ENCODE data around the gene TAF15.

The TAF15 gene

DNA sequence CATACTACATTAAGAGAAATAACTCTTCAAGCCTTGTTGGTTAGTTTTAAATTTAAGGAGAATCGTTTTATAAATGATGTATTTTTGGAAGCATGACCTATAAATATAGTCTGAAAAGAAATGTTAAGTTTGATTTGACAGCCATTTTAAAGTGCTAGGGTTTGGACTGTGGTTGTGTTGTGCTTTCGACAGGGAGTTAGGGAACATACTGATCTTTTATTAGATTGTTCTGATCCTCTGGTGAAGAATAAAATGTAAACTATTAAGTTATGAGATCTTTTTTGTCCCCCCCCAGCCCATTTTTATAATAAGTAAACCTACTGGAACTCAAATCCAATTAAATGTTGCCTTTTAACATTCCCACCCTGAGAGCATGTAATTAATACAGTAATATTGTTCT lies 12.0 kb downstream of the TAF15 start:
- TF ChIP-seq, protein P1, sequence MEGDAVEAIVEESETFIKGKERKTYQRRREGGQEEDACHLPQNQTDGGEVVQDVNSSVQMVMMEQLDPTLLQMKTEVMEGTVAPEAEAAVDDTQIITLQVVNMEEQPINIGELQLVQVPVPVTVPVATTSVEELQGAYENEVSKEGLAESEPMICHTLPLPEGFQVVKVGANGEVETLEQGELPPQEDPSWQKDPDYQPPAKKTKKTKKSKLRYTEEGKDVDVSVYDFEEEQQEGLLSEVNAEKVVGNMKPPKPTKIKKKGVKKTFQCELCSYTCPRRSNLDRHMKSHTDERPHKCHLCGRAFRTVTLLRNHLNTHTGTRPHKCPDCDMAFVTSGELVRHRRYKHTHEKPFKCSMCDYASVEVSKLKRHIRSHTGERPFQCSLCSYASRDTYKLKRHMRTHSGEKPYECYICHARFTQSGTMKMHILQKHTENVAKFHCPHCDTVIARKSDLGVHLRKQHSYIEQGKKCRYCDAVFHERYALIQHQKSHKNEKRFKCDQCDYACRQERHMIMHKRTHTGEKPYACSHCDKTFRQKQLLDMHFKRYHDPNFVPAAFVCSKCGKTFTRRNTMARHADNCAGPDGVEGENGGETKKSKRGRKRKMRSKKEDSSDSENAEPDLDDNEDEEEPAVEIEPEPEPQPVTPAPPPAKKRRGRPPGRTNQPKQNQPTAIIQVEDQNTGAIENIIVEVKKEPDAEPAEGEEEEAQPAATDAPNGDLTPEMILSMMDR (IDR thresholded peaks at IDR 0.05; ENCODE audit: control extremely low read depth, extremely low read depth, low read depth, missing control alignments): no peak
- ChIA-PET CTCF (interaction anchor here (2.2 kb wide), 1 partner anchor 27 kb away, joined by 6 read pairs; no protein-coding TSS in a partner anchor), POLR2A (no interaction called here)
- DNase-seq (ENCODE audit: extremely low spot score): no peak

DNA sequence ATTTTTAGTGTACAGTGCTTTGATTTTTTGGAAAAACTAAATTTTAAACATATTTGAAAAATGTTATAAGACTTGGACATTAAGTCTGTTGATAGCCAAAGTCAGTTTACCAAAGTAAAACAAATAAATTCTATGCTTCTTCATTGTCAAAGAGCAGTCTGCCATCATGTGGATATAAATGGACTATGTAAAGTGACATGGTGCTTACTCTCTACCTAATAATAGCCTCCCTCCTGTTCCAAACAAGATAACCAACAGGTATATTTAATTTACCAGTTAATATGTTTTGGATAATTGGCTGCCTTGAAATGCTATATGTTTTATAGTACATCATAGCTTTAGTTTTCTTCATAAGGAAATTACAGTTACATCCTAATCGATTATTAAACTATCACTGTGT lies 15.9 kb downstream of the TAF15 start:
- TF ChIP-seq, protein P1 (IDR thresholded peaks at IDR 0.05; ENCODE audit: control extremely low read depth, extremely low read depth, low read depth, missing control alignments): no peak
- ChIA-PET POLR2A (no interaction called here), CTCF (interaction anchor here (1.7 kb wide), 1 partner anchor 24 kb away, joined by 6 read pairs; no protein-coding TSS in a partner anchor)
- no peak for DNase-seq (ENCODE audit: extremely low spot score)

DNA sequence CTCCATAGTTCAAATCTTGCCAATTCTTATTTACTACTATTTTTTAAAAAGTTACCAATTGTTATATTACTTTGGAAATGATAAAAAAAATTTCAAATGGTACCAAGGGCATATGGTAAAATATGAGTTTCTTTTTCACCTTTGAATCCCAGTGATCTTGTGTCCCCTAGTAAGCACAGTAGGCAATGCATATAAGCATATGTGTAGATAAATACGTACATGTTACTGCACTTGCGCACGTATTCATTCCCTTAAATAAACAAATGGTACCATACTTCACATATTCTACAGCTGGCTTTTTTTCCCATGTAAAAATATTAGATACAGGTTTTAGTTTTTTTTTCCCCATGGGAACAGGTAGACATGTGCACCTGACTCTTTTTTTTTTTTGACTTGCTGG lies 31.8 kb downstream of the TAF15 start:
- TF ChIP-seq, protein P1 (IDR thresholded peaks at IDR 0.05; ENCODE audit: control extremely low read depth, extremely low read depth, low read depth, missing control alignments): no peak
- ChIA-PET POLR2A (interaction anchor here (0.6 kb wide), 1 partner anchor 574 kb away, joined by 3 read pairs; no protein-coding TSS in a partner anchor), CTCF (interaction anchor here (0.8 to 2.9 kb wide), 5 partner anchors 8 to 642 kb away, joined by 3 to 15 read pairs (median 3); partner anchors contain the start of gene TAF15)
- DNase-seq (ENCODE audit: extremely low spot score): no peak

DNA sequence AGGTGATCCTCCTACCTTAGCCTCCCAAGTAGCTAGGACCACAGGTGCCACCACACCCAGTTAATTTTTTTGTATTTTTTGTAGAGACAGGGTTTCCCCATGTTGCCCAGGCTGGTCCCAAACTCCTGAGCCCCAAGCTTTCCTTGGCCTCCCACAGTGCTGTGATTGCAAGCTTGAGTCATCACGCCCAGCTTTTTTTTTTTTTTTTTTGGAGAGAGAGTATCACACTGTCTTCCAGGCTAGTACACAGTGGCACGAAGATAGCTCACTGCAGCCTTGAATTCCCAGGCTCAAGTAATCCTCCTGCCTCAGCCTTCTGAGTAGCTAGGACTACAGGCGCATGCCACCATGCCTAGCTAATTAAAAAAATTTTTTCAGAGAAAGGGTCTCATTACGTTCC lies 32.2 kb downstream of the TAF15 start:
- ChIA-PET CTCF (interaction anchor here (0.8 to 2.9 kb wide), 5 partner anchors 8 to 642 kb away, joined by 3 to 15 read pairs (median 3); partner anchors contain the start of gene TAF15), POLR2A (interaction anchor here (0.6 kb wide), 1 partner anchor 574 kb away, joined by 3 read pairs; no protein-coding TSS in a partner anchor)
- TF ChIP-seq, protein P1 (IDR thresholded peaks at IDR 0.05; ENCODE audit: control extremely low read depth, extremely low read depth, low read depth, missing control alignments): no peak
- no peak for DNase-seq (ENCODE audit: extremely low spot score)

DNA sequence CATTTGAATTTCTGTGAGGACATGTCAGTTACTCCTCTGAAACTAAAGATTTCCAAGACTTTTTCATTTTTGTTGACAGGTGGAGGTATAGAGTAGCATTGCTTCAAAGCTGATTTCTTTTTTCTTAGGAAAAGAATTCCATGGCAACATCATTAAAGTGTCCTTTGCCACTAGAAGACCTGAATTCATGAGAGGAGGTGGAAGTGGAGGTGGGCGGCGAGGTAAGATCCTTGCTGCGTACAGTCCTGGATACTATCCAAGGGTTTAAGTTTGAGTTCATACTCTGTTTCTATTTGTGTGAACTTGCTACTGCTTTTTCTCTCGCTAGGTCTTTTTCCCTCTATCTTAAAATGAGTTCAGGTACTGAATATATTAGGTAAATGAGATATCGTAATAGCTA lies 33.0 kb downstream of the TAF15 start:
- ChIA-PET CTCF (interaction anchor here (0.6 to 2.9 kb wide), 6 partner anchors 7 to 147 kb away, joined by 3 to 15 read pairs (median 3); partner anchors contain the start of gene TAF15), POLR2A (no interaction called here)
- TF ChIP-seq, protein P1 (IDR thresholded peaks at IDR 0.05; ENCODE audit: control extremely low read depth, extremely low read depth, low read depth, missing control alignments): no peak
- DNase-seq (ENCODE audit: extremely low spot score): no peak

DNA sequence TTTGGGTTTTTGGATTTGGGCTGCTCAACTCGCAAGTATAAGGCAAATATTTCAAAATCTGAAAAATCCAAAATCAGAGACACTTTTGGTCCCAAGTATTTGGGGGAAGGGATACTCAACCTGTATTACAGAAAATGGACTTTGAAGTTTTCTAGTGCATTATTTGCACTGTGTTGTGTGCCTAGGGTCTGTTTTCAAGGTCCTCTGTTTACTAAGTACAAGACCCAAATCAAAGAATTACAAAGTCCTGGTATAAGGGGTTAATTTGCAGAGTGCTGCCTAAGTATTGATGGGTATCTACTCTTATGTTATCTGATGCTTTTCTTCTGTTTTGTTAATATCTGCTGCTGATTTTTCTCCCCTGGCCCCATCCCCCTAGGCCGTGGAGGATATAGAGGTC lies 34.4 kb downstream of the TAF15 start:
- TF ChIP-seq, protein P1 (IDR thresholded peaks at IDR 0.05; ENCODE audit: control extremely low read depth, extremely low read depth, low read depth, missing control alignments): no peak
- no peak for DNase-seq (ENCODE audit: extremely low spot score)
- POLR2A ChIA-PET: no interaction called here
- CTCF ChIA-PET: no interaction called here

All from GM10248 (cell line).